Right cardiac atrium (tissue), 5 donors: ENCODE measurements around the gene HDC. TPM values are rescaled to one million over a fixed set of nuclear protein-coding genes. Genes with fewer than 3 reads are reported as not detected.

Experiments
- ATAC-seq, 2 donors: fragments of 200-7000 bp; cut with Tn5 transposase; one replicate each; pipeline versions ENCODE4 v1.8.0 to v1.9.1; 2020; ENCODE audit warnings: moderate library complexity in 2 of 2, mild to moderate bottlenecking in 1 of 2
- DNase-seq, 3 donors: peaks; one replicate each; pipeline ENCODE4 v3.0.0-alpha.2; 2020
- H3K27ac ChIP-seq: one replicate; pipeline ENCODE4 v1.5.1; 2013; ENCODE audit warnings: mild to moderate bottlenecking, low read length, control low read depth, moderate library complexity
- H3K27me3 ChIP-seq: one replicate; pipeline ENCODE4 v1.6.1; 2013; ENCODE audit not compliant: control insufficient read depth, insufficient read depth
- H3K4me1 ChIP-seq: one replicate; pipeline ENCODE4 v1.6.1; 2013; ENCODE audit warnings: low read length; ENCODE audit not compliant: control insufficient read depth, insufficient read depth
- H3K4me3 ChIP-seq: one replicate; pipeline ENCODE4 v1.5.1; 2013; ENCODE audit warnings: low read length, control low read depth
- H3K9me3 ChIP-seq: one replicate; pipeline ENCODE4 v1.6.1; 2013; ENCODE audit warnings: low read length; ENCODE audit not compliant: control insufficient read depth
- WGBS: extraction: QIAGEN DNeasy Blood & Tissue Kit; methylation state at CpG from one replicate; pipeline ENCODE4 v1.1.7; 2013; 5-methylcytosine and 5-hydroxymethylcytosine counted together
- intact Hi-C, 4 donors: fragments of 100-400 bp; cut with DNase I; formaldehyde crosslinking; loops; one replicate each; pipeline versions ENCODE4 v1.11.0 to v1.14.0; 2022 to 2023
- long read RNA-seq, 4 donors: library from polyadenylated mRNA; unstranded; transcript quantifications; one replicate each; pipeline ENCODE4 v2.0.0, GENCODE V29; 2020 to 2021
- polyA plus RNA-seq: library from polyadenylated mRNA; stranded (reverse); fragments of 200-250 nt; gene quantifications from one replicate; pipeline ENCODE4 v1.2.3, GENCODE V29; 2013
- total RNA-seq, 4 donors: library from RNA; stranded (reverse); fragmentation: NEBNext Ultra II Directional; extraction: Animal tissue kit (Norgen Biotek cat#: 25700); gene quantifications; one replicate each; pipeline ENCODE4 v1.2.1, GENCODE V29; 2021
- donor health status: healthy with polysubstance abuse.
- donor health status: DM: no; HTN: yes; CAD: no.
- donor health status: DM: no; HTN: no; CAD: no.
- donor health status: DM: no; HTN: yes; CAD: no; lungs with severe emphysema.
- donor health status: DM: yes; HTN: yes; CAD: no.

Gene HDC
- total RNA-seq (under 1 TPM in 3 of 4 donors, not detected in 1; 0.12 to 0.62 (median 0.56) TPM), polyA plus RNA-seq (not detected)
- long read RNA-seq, donor 1: 0 reads
- long read RNA-seq, donor 2: 0 reads
- long read RNA-seq, donor 3, partial matches to known transcripts: 0 of 1 reads
- long read RNA-seq, donor 3, other reads (novel, unspliced or antisense): 1 of 1 reads
- long read RNA-seq, donor 4, partial matches to known transcripts: 0 of 1 reads
- long read RNA-seq, donor 4, other reads (novel, unspliced or antisense): 0 of 1 reads

DNA sequence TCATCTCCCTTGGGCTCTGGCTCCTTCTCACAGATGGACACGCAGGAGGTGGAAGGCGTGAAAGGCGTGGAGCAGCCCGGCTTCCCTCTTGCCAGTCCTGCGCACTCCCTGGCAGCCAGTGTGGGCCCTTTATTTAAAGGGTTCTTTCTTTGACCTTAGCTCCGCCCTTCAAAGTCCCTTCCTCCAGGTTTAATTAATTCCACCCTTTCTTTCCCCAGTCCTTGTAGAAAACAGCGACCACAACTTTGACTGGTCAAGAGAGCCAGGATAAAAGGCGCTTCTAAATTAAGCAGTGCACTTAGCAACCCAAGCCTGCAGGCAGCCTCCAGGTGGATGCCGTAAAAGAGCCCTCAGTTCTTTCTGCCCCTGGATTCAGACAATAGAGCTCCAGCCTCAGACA is at the start of gene HDC:
TSS of gene HDC (minus strand) at position 107 of the 400 bp plus-strand sequence. CDS start at position 4, 103 bp downstream.
- ATAC-seq (no peak), DNase-seq (no peak)
- intact Hi-C loops: no loop called here
- no peak within 1 kb of the TSS for H3K4me3 ChIP-seq
- H3K27me3 ChIP-seq: no peaks in the 10 kb centered on the region
- no peaks in the 10 kb centered on the region for H3K4me1 ChIP-seq
- no peak within 1 kb of the TSS for H3K27ac ChIP-seq
- peaks cover 2% of the 10 kb centered on the region for H3K9me3 ChIP-seq
- WGBS: 63% methylated on average over 9 of the region's 9 CpGs

DNA sequence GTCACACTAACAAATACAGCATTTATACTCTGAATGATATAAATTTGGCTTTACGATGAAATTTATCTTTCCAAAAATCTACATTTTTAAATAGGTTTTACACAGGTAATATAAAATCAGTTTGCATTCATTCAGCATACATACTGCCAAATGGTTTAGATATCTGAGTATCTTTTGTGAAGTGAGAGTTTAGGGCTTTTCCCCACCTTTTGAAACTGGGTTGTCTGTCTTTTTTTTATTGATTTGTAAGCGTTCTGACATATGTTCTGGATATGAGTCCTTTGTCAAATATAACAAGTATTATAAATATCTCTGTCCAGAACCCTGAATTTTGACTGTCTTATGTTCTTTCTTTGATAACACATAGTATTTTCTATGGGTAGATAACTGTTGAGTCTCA is 47.1 kb upstream of the HDC start:
- ATAC-seq (no peak), DNase-seq (no peak)
- Histone ChIP-seq H3K4me3 (no peak overlapping the region), H3K27ac (no peak overlapping the region), H3K9me3 (no peaks in the 10 kb centered on the region), H3K27me3 (no peaks in the 10 kb centered on the region), H3K4me1 (no peaks in the 10 kb centered on the region)
- 92% methylated on average over 2 of the region's 2 CpGs for WGBS
- intact Hi-C loops: no loop called here

DNA sequence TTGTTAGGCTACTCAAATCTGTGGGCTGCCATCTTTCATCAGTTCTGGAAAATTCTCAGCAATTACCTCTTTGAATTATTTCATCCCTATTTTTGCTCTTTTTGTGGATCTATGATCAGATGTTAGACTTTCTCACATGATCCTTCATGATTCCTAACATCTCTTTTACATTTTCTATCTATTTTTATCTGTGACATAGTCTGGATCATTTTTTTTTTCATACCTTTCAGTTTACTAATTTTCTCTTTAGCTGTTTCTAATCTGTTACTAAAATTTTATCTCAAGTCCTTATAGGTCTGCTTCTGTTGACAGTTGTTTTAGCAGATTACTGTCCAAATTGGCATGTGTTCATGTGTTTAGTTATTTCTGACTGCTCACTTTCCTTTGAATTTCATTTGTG is 42.3 kb upstream of the HDC start:
- H3K9me3 ChIP-seq: no peaks in the 10 kb centered on the region
- DNase-seq (no peak), ATAC-seq (no peak)
- no peaks in the 10 kb centered on the region for H3K27me3 ChIP-seq
- no peak overlapping the region for H3K27ac ChIP-seq
- no peaks in the 10 kb centered on the region for H3K4me1 ChIP-seq
- H3K4me3 ChIP-seq: no peak overlapping the region
- intact Hi-C loops: no loop called here

GRCh38 chr15:50304836-50305235 is 39.3 kb upstream of the HDC start:
- ATAC-seq (no peak), DNase-seq (no peak)
- H3K4me1 ChIP-seq: no peaks in the 10 kb centered on the region
- intact Hi-C loops: no loop called here
- no peak overlapping the region for H3K4me3 ChIP-seq
- H3K27ac ChIP-seq: no peak overlapping the region
- WGBS: 79% methylated on average over 1 of the region's 1 CpG
- H3K27me3 ChIP-seq: no peaks in the 10 kb centered on the region
- no peaks in the 10 kb centered on the region for H3K9me3 ChIP-seq

DNA sequence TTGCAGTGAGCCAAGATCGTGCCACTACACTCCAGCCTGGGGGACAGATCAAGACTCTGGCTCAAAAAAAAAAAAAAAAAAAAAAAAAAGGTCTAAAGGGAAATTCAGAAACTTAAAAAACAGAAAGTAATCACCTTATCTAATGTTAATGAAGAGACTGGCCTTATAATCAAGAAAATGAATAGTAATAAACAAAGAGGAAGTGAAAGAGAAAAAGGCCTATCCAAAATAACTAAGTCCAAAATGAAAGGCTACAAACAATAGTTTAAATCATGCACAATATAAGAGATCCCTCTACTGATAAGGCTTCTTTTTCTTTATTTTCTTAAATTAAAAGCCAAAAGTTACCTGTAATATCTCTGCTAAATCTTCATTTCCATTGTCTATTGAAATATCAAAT is 37.1 kb upstream of the HDC start:
- ATAC-seq (no peak), DNase-seq (no peak)
- Histone ChIP-seq H3K4me1 (no peaks in the 10 kb centered on the region), H3K9me3 (no peaks in the 10 kb centered on the region), H3K27ac (no peak overlapping the region), H3K4me3 (no peak overlapping the region), H3K27me3 (no peaks in the 10 kb centered on the region)
- 98% methylated on average over 1 of the region's 1 CpG for WGBS
- intact Hi-C loops: no loop called here

- ATAC-seq: no peak
- no peaks in the 10 kb centered on the region for H3K27me3 ChIP-seq
- DNase-seq: no peak
- intact Hi-C loops: no loop called here
- no peak overlapping the region for H3K27ac ChIP-seq
- H3K4me3 ChIP-seq: no peak overlapping the region
- no peaks in the 10 kb centered on the region for H3K9me3 ChIP-seq
- H3K4me1 ChIP-seq: no peaks in the 10 kb centered on the region
- WGBS: 97% methylated on average over 2 of the region's 2 CpGs
These were observed 32.8 kb upstream of the HDC start for GRCh38 chr15:50298340-50298739.

GRCh38 chr15:50295966-50296365 is 30.4 kb upstream of the HDC start:
- ATAC-seq (no peak), DNase-seq (no peak)
- Histone ChIP-seq H3K27me3 (no peaks in the 10 kb centered on the region), H3K4me3 (no peak overlapping the region), H3K9me3 (no peaks in the 10 kb centered on the region), H3K27ac (no peak overlapping the region), H3K4me1 (no peaks in the 10 kb centered on the region)
- intact Hi-C loops: no loop called here
- WGBS: 96% methylated on average over 1 of the region's 1 CpG

DNA sequence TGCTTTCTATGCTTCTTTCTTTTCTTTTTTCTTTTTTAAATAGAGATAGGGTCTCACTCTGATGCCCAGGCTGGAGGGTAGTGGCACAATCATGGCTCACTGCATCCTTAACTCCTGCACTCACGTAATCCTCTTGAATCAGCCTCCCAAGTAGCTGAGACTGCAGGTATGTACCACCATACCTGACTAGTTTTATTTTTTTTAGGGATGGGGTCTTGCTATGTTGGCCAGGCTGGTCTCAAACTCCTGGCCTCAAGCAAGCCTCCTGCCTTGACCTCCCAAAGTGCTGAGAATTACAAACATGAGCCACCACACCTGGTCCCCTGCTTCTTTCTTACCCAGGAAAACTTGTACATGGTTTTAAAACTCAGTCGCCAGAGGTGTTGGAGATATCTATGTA is 24.2 kb upstream of the HDC start:
- 98% methylated on average over 2 of the region's 2 CpGs for WGBS
- no peaks in the 10 kb centered on the region for H3K27me3 ChIP-seq

GRCh38 chr15:50287324-50288116 is 22.0 kb upstream of the HDC start:
- intact Hi-C loops: no loop called here
- WGBS: 95% methylated on average over 6 of the region's 6 CpGs
- DNase-seq: no peak
- no peak for ATAC-seq
- H3K27me3 ChIP-seq: no peaks in the 10 kb centered on the region
- H3K4me3 ChIP-seq: no peak overlapping the region
- no peak overlapping the region for H3K27ac ChIP-seq
- H3K9me3 ChIP-seq: no peaks in the 10 kb centered on the region
- no peaks in the 10 kb centered on the region for H3K4me1 ChIP-seq

More for the DNA sequence above, 24.2 kb upstream of the HDC start:
- intact Hi-C loops: no loop called here
- H3K4me1 ChIP-seq: no peaks in the 10 kb centered on the region
- no peaks in the 10 kb centered on the region for H3K9me3 ChIP-seq
- DNase-seq (no peak), ATAC-seq (no peak)
- no peak overlapping the region for H3K4me3 ChIP-seq
- H3K27ac ChIP-seq: no peak overlapping the region

- WGBS: 80% methylated on average over 5 of the region's 5 CpGs
- DNase-seq: no peak
- no peaks in the 10 kb centered on the region for H3K27me3 ChIP-seq
These were observed 15.9 kb upstream of the HDC start for GRCh38 chr15:50281427-50281826.

GRCh38 chr15:50280271-50280670 is 14.7 kb upstream of the HDC start:
- no peaks in the 10 kb centered on the region for H3K9me3 ChIP-seq
- 98% methylated on average over 3 of the region's 3 CpGs for WGBS
- H3K27me3 ChIP-seq: no peaks in the 10 kb centered on the region
- H3K4me3 ChIP-seq: no peak overlapping the region
- no peak overlapping the region for H3K27ac ChIP-seq
- H3K4me1 ChIP-seq: no peaks in the 10 kb centered on the region
- no peak for ATAC-seq
- intact Hi-C loops: no loop called here
- DNase-seq: no peak

More at GRCh38 chr15:50281427-50281826, 15.9 kb upstream of the HDC start:
- Histone ChIP-seq H3K4me1 (no peaks in the 10 kb centered on the region), H3K4me3 (no peak overlapping the region), H3K9me3 (no peaks in the 10 kb centered on the region), H3K27ac (no peak overlapping the region)
- intact Hi-C loops: no loop called here
- ATAC-seq: no peak
